Nephron (organoid): ENCODE data around the gene ANKRD63.

Source experiments
- H3K27ac Mint-ChIP-seq, 3 experiments: 2 replicates each; pipeline ENCODE4 v1.8.0; 2020; ENCODE audit warnings: mixed read lengths in 3 of 3, mild to moderate bottlenecking in 2 of 3, moderate library complexity in 1 of 3
- H3K27me3 Mint-ChIP-seq: 2 replicates; pipeline ENCODE4 v1.8.0; 2021; ENCODE audit warnings: low read depth, mild to moderate bottlenecking, moderate library complexity, mixed read lengths
- H3K36me3 Mint-ChIP-seq: 2 replicates; pipeline ENCODE4 v1.8.0; 2020; ENCODE audit warnings: low read depth, mixed read lengths
- H3K4me1 Mint-ChIP-seq: 2 replicates; pipeline ENCODE4 v1.8.0; 2020; ENCODE audit warnings: mixed read lengths
- H3K4me3 Mint-ChIP-seq, 3 experiments: 2 replicates each; pipeline ENCODE4 v1.8.0; 2020; ENCODE audit warnings: mild to moderate bottlenecking in 3 of 3, mixed read lengths in 3 of 3, moderate library complexity in 2 of 3
- H3K9me3 Mint-ChIP-seq: 2 replicates; pipeline ENCODE4 v1.8.0; 2020; ENCODE audit warnings: mixed read lengths
- CTCF ChIP-seq, 3 experiments: fragments of 200-600 bp; sonication (generic); IDR thresholded peaks; one replicate each; pipeline ENCODE4 v1.5.0; 2021; ENCODE audit warnings: antibody characterized with exemption in 3 of 3; ENCODE audit not compliant: unreplicated experiment in 3 of 3

Gene ANKRD63

GRCh38 chr15:40267670-40268069 lies 15.2 kb downstream of the ANKRD63 start:
- TF ChIP-seq CTCF (IDR thresholded peaks at IDR 0.05; ENCODE audit: unreplicated experiment in 3 of 3), result no peak
- Mint-ChIP-seq H3K27me3 (peaks cover 24% of the 10 kb centered on the region), H3K27ac (no peak overlapping the region), H3K36me3 (no peaks in the 10 kb centered on the region), H3K4me3 (no peak overlapping the region), H3K4me1 (peaks cover 27% of the 10 kb centered on the region), H3K9me3 (no peaks in the 10 kb centered on the region)

GRCh38 chr15:40266828-40267304 lies 16.0 kb downstream of the ANKRD63 start:
- H3K36me3 Mint-ChIP-seq, result no peaks in the 10 kb centered on the region
- peaks cover 27% of the 10 kb centered on the region for H3K4me1 Mint-ChIP-seq
- H3K9me3 Mint-ChIP-seq, result no peaks in the 10 kb centered on the region
- no peak overlapping the region for H3K4me3 Mint-ChIP-seq
- peak overlapping the region in 1 of 3 experiments; percentile 4 for H3K27ac Mint-ChIP-seq
- peaks cover 23% of the 10 kb centered on the region for H3K27me3 Mint-ChIP-seq
- no peak for TF ChIP-seq CTCF (IDR thresholded peaks at IDR 0.05; ENCODE audit: unreplicated experiment in 3 of 3)

DNA sequence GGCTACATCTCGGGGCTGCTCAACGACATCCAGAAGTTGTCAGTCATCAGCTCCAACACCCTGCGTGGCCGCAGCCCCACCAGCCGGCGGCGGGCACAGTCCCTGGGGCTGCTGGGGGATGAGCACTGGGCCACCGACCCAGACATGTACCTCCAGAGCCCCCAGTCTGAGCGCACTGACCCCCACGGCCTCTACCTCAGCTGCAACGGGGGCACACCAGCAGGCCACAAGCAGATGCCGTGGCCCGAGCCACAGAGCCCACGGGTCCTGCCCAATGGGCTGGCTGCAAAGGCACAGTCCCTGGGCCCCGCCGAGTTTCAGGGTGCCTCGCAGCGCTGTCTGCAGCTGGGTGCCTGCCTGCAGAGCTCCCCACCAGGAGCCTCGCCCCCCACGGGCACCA lies 17.0 kb downstream of the ANKRD63 start:
- Mint-ChIP-seq H3K27ac (no peak overlapping the region), H3K4me3 (no peak overlapping the region), H3K4me1 (peaks cover 27% of the 10 kb centered on the region), H3K36me3 (no peaks in the 10 kb centered on the region), H3K9me3 (peaks cover 2% of the 10 kb centered on the region), H3K27me3 (peaks cover 19% of the 10 kb centered on the region)
- TF ChIP-seq CTCF (IDR thresholded peaks at IDR 0.05; ENCODE audit: unreplicated experiment in 3 of 3), result no peak

GRCh38 chr15:40265355-40265754 lies 17.5 kb downstream of the ANKRD63 start:
- H3K4me3 Mint-ChIP-seq, result no peak overlapping the region
- H3K4me1 Mint-ChIP-seq, result peaks cover 27% of the 10 kb centered on the region
- peaks cover 17% of the 10 kb centered on the region for H3K27me3 Mint-ChIP-seq
- no peaks in the 10 kb centered on the region for H3K36me3 Mint-ChIP-seq
- TF ChIP-seq CTCF (IDR thresholded peaks at IDR 0.05; ENCODE audit: unreplicated experiment in 3 of 3), result no peak
- no peak overlapping the region for H3K27ac Mint-ChIP-seq
- peaks cover 2% of the 10 kb centered on the region for H3K9me3 Mint-ChIP-seq

- H3K27me3 Mint-ChIP-seq, result peaks cover 12% of the 10 kb centered on the region
- TF ChIP-seq CTCF (IDR thresholded peaks at IDR 0.05; ENCODE audit: unreplicated experiment in 3 of 3), result no peak
- peaks cover 2% of the 10 kb centered on the region for H3K9me3 Mint-ChIP-seq
- no peak overlapping the region for H3K4me3 Mint-ChIP-seq
- H3K4me1 Mint-ChIP-seq, result peaks cover 32% of the 10 kb centered on the region
- H3K36me3 Mint-ChIP-seq, result no peaks in the 10 kb centered on the region
- H3K27ac Mint-ChIP-seq, result peak overlapping the region; percentile 23 to 43 (median 24)
Measured at GRCh38 chr15:40264321-40265153, 18.3 kb downstream of the ANKRD63 start.
